NCI-H146 (cell line): ENCODE measurements around the gene RABGAP1L.
"Not testable (repeated sequence)": the region's sequence is repeated elsewhere in the genome, so short reads cannot be mapped to it uniquely, and the experiment has no call there.

Source experiments
- DNase-seq: peaks from one replicate; lab custom pipeline; 2025; lab: John Stamatoyannopoulos, UW

RABGAP1L gene

GRCh38 chr1:174367892-174368291 is 208.6 kb downstream of the RABGAP1L start:
- no peak for DNase-seq

DNA sequence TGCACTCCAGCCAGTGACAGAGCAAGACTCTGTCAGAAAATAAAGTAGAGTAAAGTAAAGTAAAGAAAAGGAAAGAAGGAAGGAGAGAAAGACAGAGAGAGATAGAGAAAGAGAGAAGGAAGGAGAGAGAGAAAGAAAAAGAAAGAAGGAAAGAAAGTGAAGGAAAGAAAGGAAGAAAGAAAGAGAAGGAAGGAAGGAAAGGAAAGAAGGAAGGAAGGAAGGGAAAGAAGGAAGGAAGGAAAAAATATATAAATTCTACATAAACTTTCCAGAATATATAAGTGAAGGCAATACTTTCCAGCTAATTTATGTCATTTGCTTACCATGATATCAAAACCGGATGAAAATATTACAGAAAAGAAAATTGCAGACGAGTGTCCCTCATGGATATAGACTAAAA is 216.7 kb downstream of the RABGAP1L start:
- no peak for DNase-seq

- no peak for DNase-seq
These were observed 232.4 kb downstream of the RABGAP1L start for GRCh38 chr1:174391716-174392115.

GRCh38 chr1:174393885-174394284 is 234.6 kb downstream of the RABGAP1L start:
- no peak for DNase-seq

GRCh38 chr1:174397261-174397660 is 237.9 kb downstream of the RABGAP1L start:
- no peak for DNase-seq

GRCh38 chr1:174398246-174398645 is 238.9 kb downstream of the RABGAP1L start:
- DNase-seq = no peak

- no peak for DNase-seq
These were observed 239.9 kb downstream of the RABGAP1L start for GRCh38 chr1:174399211-174399610.

- DNase-seq = no peak
These were observed 241.8 kb downstream of the RABGAP1L start for GRCh38 chr1:174401075-174401474.

GRCh38 chr1:174405219-174405618 is 245.9 kb downstream of the RABGAP1L start:
- DNase-seq = no peak

DNA sequence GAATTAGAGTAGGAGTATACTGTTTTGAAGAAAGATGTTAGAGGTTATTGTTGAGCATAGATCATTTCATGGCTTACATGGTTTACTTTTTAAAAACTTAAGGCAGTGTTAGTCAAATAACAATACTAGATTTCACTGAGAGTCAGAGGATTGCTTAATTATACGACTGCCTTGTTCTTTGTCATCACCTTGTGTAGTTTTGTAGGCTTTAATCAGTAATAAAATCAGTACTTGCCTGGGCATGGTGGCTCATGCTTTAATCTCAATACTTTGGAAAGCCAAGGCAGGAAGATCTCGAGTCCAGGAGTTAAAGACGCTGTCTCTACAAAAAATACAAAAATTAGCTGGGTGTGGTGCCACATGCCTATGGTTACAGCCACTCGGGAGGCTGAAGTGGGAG is 247.1 kb downstream of the RABGAP1L start:
- DNase-seq = no peak

GRCh38 chr1:174407665-174408064 is 248.3 kb downstream of the RABGAP1L start:
- DNase-seq = no peak

DNA sequence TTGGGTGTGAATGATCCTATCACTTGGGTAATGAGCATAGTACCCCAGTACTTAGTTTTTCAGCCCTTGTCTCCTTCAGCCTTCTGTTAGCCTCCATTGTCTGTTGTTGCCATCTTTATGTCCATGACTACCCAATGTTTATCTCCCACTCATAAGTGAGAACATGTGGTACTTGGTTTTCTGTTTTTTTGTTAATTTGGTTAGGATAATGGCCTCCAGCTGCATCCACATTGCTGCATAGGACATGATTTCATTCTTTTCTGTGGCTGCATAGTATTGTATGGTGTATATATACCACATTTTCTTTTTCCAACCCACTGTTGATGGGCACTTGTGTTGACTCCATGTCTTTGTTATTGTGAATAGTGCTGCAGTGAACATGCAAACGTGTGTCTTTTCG is 248.8 kb downstream of the RABGAP1L start:
- DNase-seq = no peak

DNA sequence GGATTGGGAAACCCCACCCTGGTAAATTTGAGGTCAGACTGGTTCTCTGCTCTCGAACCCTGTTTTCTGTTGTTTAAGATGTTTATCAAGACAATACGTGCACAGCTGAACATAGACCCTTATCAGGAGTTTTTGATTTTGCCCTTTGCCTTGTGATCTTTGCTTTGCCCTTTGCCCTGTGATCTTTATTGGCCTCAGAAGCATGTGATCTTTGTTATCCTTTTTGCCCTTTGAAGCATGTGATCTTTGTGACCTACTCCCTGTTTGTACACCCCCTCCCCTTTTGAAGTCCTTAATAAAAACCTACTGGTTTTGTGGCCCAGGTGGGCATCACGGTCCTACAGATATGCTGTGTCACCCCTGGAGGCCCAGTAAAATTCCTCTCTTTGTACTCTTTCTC is 250.5 kb downstream of the RABGAP1L start:
- DNase-seq = not testable (repeated sequence)

GRCh38 chr1:174413632-174414031 is 254.3 kb downstream of the RABGAP1L start:
- DNase-seq = no peak

GRCh38 chr1:174414203-174414602 is 254.9 kb downstream of the RABGAP1L start:
- DNase-seq = no peak

- DNase-seq = no peak
These were observed 256.2 kb downstream of the RABGAP1L start for GRCh38 chr1:174415506-174415905.

- no peak for DNase-seq
These were observed 258.6 kb downstream of the RABGAP1L start for GRCh38 chr1:174417921-174418320.

DNA sequence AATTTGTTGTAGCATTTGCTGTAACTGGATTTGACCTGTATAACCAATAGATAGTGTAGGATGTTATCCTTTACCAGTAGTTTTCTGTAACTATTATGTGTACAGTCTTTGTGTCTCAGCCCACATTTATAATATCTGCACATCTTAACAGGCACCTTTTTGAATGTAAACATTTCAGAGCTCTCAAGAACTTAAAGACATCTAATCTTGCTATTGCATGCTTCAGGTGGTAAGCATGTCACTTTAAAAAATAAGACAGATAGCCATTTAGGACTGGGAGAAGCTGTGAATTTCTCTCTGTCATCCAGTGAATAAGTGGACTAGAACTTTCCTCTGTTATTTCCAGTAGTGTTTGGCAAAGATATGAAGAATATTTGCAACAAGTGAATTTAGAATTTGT is 265.8 kb downstream of the RABGAP1L start:
- DNase-seq = no peak

- no peak for DNase-seq
These were observed 266.8 kb downstream of the RABGAP1L start for GRCh38 chr1:174426153-174426552.

DNA sequence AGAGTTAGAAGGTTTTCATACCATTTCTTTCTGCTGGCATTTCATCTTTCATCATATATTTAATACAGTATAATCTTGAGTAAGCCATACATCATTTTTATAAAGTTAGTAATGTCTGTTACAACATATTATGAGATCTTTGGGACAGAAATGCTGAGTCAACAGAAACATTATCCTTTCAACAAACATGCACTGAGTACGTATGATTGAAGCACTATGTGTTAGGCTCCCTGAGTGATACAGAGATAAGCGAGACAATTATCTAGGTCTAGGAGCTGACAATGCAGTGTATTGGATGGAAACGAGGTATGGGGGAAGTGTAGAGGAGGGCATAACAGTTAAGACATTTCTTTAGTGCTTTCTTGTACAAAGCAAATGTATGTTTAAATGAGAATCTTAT is 268.7 kb downstream of the RABGAP1L start:
- DNase-seq = no peak

- no peak for DNase-seq
These were observed 269.4 kb downstream of the RABGAP1L start for GRCh38 chr1:174428739-174429138.

DNA sequence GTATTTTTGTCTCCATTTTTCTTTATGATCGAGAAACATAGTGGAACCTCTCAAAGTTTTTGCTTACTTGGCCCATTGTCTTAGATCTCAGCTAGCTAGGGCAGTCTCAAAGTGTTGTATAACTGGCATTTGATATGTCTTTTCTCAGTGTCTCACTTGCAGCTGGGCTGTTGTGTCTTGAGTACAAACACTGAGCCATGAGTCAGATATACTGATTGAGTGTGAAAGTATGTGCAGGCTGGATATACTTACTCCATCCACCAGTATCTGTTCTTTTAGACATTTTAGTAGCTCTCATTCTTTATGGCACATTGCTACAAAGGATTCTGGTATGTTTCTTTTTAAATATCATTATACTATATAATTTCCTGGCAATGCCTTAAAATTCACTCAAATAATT is 274.1 kb downstream of the RABGAP1L start:
- no peak for DNase-seq

DNA sequence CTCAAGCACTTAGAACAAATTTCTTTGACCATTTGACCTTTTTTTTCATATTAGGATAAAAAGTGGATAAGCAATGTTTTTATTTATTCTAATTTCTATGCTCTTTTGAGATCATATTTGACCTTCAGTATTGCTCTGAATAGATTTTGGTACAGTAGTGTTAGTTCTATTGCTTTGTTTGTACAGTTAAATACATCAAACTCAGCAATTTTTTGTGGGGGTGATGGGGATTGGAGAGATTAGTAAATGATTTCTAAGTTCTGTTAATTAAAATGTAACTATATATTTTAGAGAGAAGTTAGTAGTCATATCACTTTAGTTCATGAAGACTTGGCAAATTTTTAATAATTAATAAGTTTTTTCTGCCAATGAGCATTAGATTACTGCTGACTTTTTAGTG is 286.0 kb downstream of the RABGAP1L start:
- no peak for DNase-seq

GRCh38 chr1:174445817-174446216 is 286.5 kb downstream of the RABGAP1L start:
- DNase-seq = peak; percentile 40
